GM19324 (cell line): ENCODE data around the gene OR2J2.
"Not testable (repeated sequence)": the region's sequence is repeated elsewhere in the genome, so short reads cannot be mapped to it uniquely, and the experiment has no call there.

ENCODE experiments used
- ATAC-seq: cut with Tn5 transposase; IDR thresholded peaks from one replicate; pipeline ENCODE4 v1.9.1; 2021; ENCODE audit warnings: mild to moderate bottlenecking, moderate library complexity; ENCODE audit not compliant: unreplicated experiment, low FRiP score

Gene OR2J2

GRCh38 chr6:29170607-29171006, at the start of gene OR2J2:
OR2J2 (plus strand) TSS chr6:29170907; CDS start chr6:29173636, 2,729 bp downstream.
- not testable (repeated sequence) for ATAC-seq

GRCh38 chr6:29129326-29130012, 41.2 kb upstream of the OR2J2 start:
- no peak for ATAC-seq

GRCh38 chr6:29130644-29131043, 40.1 kb upstream of the OR2J2 start:
- no peak for ATAC-seq

GRCh38 chr6:29131691-29132090, 39.0 kb upstream of the OR2J2 start:
- no peak for ATAC-seq

- ATAC-seq, result no peak
These were observed 33.0 kb upstream of the OR2J2 start for GRCh38 chr6:29137724-29138123.

GRCh38 chr6:29141606-29142005, 29.1 kb upstream of the OR2J2 start:
- no peak for ATAC-seq

GRCh38 chr6:29142309-29142708, 28.4 kb upstream of the OR2J2 start:
- ATAC-seq, result no peak

GRCh38 chr6:29146179-29146578, 24.5 kb upstream of the OR2J2 start:
- no peak for ATAC-seq

GRCh38 chr6:29147074-29147473, 23.6 kb upstream of the OR2J2 start:
- ATAC-seq, result no peak

- not testable (repeated sequence) for ATAC-seq
These were observed 21.3 kb upstream of the OR2J2 start for GRCh38 chr6:29149444-29149843.

- ATAC-seq, result no peak
These were observed 17.6 kb upstream of the OR2J2 start for GRCh38 chr6:29153083-29153482.

GRCh38 chr6:29155182-29155581, 15.5 kb upstream of the OR2J2 start:
- ATAC-seq, result not testable (repeated sequence)

GRCh38 chr6:29159922-29160321, 10.8 kb upstream of the OR2J2 start:
- not testable (repeated sequence) for ATAC-seq

- ATAC-seq, result not testable (repeated sequence)
These were observed 5.1 kb upstream of the OR2J2 start for GRCh38 chr6:29165571-29165970.

GRCh38 chr6:29171736-29172135, 1.0 kb downstream of the OR2J2 start:
- ATAC-seq, result no peak

- ATAC-seq, result no peak
These were observed 12.9 kb downstream of the OR2J2 start for GRCh38 chr6:29183594-29183993.

GRCh38 chr6:29188659-29189058, 18.0 kb downstream of the OR2J2 start:
- not testable (repeated sequence) for ATAC-seq

GRCh38 chr6:29200767-29201662, 30.3 kb downstream of the OR2J2 start:
- ATAC-seq, result no peak

- ATAC-seq, result no peak
These were observed 31.3 kb downstream of the OR2J2 start for GRCh38 chr6:29201966-29202365.

- ATAC-seq, result no peak
These were observed 40.8 kb downstream of the OR2J2 start for GRCh38 chr6:29211488-29211887.

GRCh38 chr6:29216528-29216927, 45.8 kb downstream of the OR2J2 start:
- ATAC-seq, result no peak

- ATAC-seq, result not testable (repeated sequence)
These were observed 46.5 kb downstream of the OR2J2 start for GRCh38 chr6:29217242-29217641.
